Retinal pigment epithelial cell (primary cell): ENCODE data around the gene KCNJ6.
"Not testable (repeated sequence)": the region's sequence is repeated elsewhere in the genome, so short reads cannot be mapped to it uniquely, and the experiment has no call there.

ENCODE experiments used
- DNase-seq: peaks from one replicate; pipeline ENCODE4 v3.0.0-alpha.2; 2010; ENCODE audit warnings: low read depth
- H3K4me3 ChIP-seq: 2 replicates; pipeline ENCODE4 v1.5.1; 2011; ENCODE audit warnings: mild to moderate bottlenecking, low read length, control low read depth, moderate library complexity
- CTCF ChIP-seq: conservative IDR thresholded peaks from 2 replicates; pipeline ENCODE4 v1.5.1; 2011; ENCODE audit warnings: low read depth, low read length, control low read depth, inconsistent platforms

KCNJ6 gene

GRCh38 chr21:37724201-37724600 is 192.1 kb downstream of the KCNJ6 start:
- H3K4me3 ChIP-seq, result no peak overlapping the region
- no peak for DNase-seq
- TF ChIP-seq CTCF, result no peak

GRCh38 chr21:37717534-37717933 is 198.7 kb downstream of the KCNJ6 start:
- H3K4me3 ChIP-seq, result no peak overlapping the region
- no peak for TF ChIP-seq CTCF
- no peak for DNase-seq

GRCh38 chr21:37712569-37712934 is 203.7 kb downstream of the KCNJ6 start:
- not testable (repeated sequence) for DNase-seq, H3K4me3 ChIP-seq

- DNase-seq, result peak; percentile 13
- H3K4me3 ChIP-seq, result no peak overlapping the region
- TF ChIP-seq CTCF, result peak; percentile 99
Observed at GRCh38 chr21:37711836-37712568, 204.3 kb downstream of the KCNJ6 start.

- no peak overlapping the region for H3K4me3 ChIP-seq
- no peak for TF ChIP-seq CTCF
- DNase-seq, result no peak
Observed at GRCh38 chr21:37711286-37711829, 204.9 kb downstream of the KCNJ6 start.

GRCh38 chr21:37710546-37711285 is 205.5 kb downstream of the KCNJ6 start:
- no peak for DNase-seq
- TF ChIP-seq CTCF, result no peak
- H3K4me3 ChIP-seq, result no peak overlapping the region

- no peak for DNase-seq
- no peak overlapping the region for H3K4me3 ChIP-seq
- no peak for TF ChIP-seq CTCF
Observed at GRCh38 chr21:37704751-37705150, 211.5 kb downstream of the KCNJ6 start.
